Thyroid gland (tissue), 4 donors: ENCODE data around the gene SLC30A9. TPM values are rescaled to one million over a fixed set of nuclear protein-coding genes. Genes with fewer than 3 reads are reported as not detected.

Source experiments
- DNase-seq, 2 donors: peaks; one replicate each; pipeline ENCODE4 v3.0.0-alpha.2; 2019
- H3K27ac ChIP-seq, 3 donors: fragments of 200-600 bp; sonication (generic); 1 replicate in 2 of 3; 2 replicates in 1 of 3; pipeline ENCODE4 v1.5.1; 2016 to 2019; ENCODE audit warnings: mild to moderate bottlenecking in 1 of 3, moderate library complexity in 1 of 3
- H3K27me3 ChIP-seq: fragments of 200-600 bp; sonication (generic); one replicate; pipeline ENCODE4 v1.5.1; 2019
- H3K36me3 ChIP-seq, 2 donors: fragments of 200-600 bp; sonication (generic); one replicate each; pipeline ENCODE4 v1.5.1; 2016 to 2019
- H3K4me1 ChIP-seq, 2 donors: fragments of 200-600 bp; sonication (generic); one replicate each; pipeline ENCODE4 v1.5.1; 2017 to 2019
- H3K4me3 ChIP-seq, 3 donors: fragments of 200-600 bp; sonication (generic); replicated peaks in 1 of 3; 1 replicate in 2 of 3; 2 replicates in 1 of 3; pipeline ENCODE4 v1.5.1; 2016; ENCODE audit warnings: mild to moderate bottlenecking in 1 of 3
- H3K9me3 ChIP-seq: fragments of 200-600 bp; sonication (generic); one replicate; pipeline ENCODE4 v1.5.1; 2017
- CTCF ChIP-seq, 6 experiments: fragments of 200-600 bp in 3 of 6; fragments of 450-650 bp in 3 of 6; sonication (generic) in 3 of 6; IDR thresholded peaks; one replicate each; pipeline ENCODE4 v1.5.1; 2016 to 2019; ENCODE audit warnings: antibody characterized with exemption in 6 of 6, mild to moderate bottlenecking in 2 of 6, inconsistent platforms in 1 of 6, moderate library complexity in 1 of 6
- POLR2A ChIP-seq, 2 donors: fragments of 450-650 bp; IDR thresholded peaks; one replicate each; pipeline ENCODE4 v1.6.1; 2017; ENCODE audit warnings: antibody characterized with exemption in 2 of 2, mild to moderate bottlenecking in 2 of 2, moderate library complexity in 1 of 2
- WGBS, 2 donors: methylation state at CpG; one replicate each; pipeline ENCODE4 v1.1.5; 2017; 5-methylcytosine and 5-hydroxymethylcytosine counted together
- intact Hi-C: fragments of 100-400 bp; cut with DNase I; formaldehyde crosslinking; loops from one replicate; pipeline ENCODE4 v1.15.1; 2023
- total RNA-seq, 4 donors: library from RNA; depleted of rRNA; stranded (reverse); fragments of >200 nt; gene quantifications; one replicate each; pipeline ENCODE4 v1.2.3, GENCODE V29; 2016

The SLC30A9 gene
- total RNA-seq, 4 donors from 2014 or later = 75.6 to 158 (median 116) TPM

GRCh38 chr4:42088386-42088785 is 98.1 kb downstream of the SLC30A9 start:
- Histone ChIP-seq H3K9me3 (no peaks in the 10 kb centered on the region), H3K4me3 (no peak overlapping the region), H3K27ac (no peak overlapping the region), H3K27me3 (no peaks in the 10 kb centered on the region), H3K36me3 (peaks cover 0 to 7% of the 10 kb centered on the region in 2 donors), H3K4me1 (peaks cover 0 to 5% of the 10 kb centered on the region in 2 donors)
- 91 to 95% methylated on average over 6 of the region's 6 CpGs for whole genome bisulfite sequencing, 2 donors
- intact Hi-C loops = no loop called here
- no peak for DNase-seq
- TF ChIP-seq CTCF (IDR thresholded peaks at IDR 0.05) = no peak
- no peak for TF ChIP-seq POLR2A (IDR thresholded peaks at IDR 0.05)

GRCh38 chr4:42101446-42101975 is 111.2 kb downstream of the SLC30A9 start:
- Histone ChIP-seq H3K4me3 (no peak overlapping the region), H3K9me3 (no peaks in the 10 kb centered on the region), H3K36me3 (no peaks in the 10 kb centered on the region), H3K4me1 (no peaks in the 10 kb centered on the region), H3K27me3 (no peaks in the 10 kb centered on the region), H3K27ac (no peak overlapping the region)
- intact Hi-C loops = no loop called here
- WGBS, 2 donors = 95 to 96% methylated on average over 8 of the region's 8 CpGs
- DNase-seq = no peak
- no peak for TF ChIP-seq POLR2A (IDR thresholded peaks at IDR 0.05)

GRCh38 chr4:42104521-42104920 is 114.2 kb downstream of the SLC30A9 start:
- Histone ChIP-seq H3K27ac (no peak overlapping the region), H3K9me3 (no peaks in the 10 kb centered on the region), H3K27me3 (no peaks in the 10 kb centered on the region), H3K4me1 (no peaks in the 10 kb centered on the region), H3K4me3 (no peak overlapping the region), H3K36me3 (no peaks in the 10 kb centered on the region)
- WGBS, 2 donors = 63 to 78% methylated on average over 2 of the region's 2 CpGs
- intact Hi-C loops = no loop called here
- DNase-seq = no peak
- TF ChIP-seq CTCF (IDR thresholded peaks at IDR 0.05) (no peak), POLR2A (IDR thresholded peaks at IDR 0.05) (no peak)

GRCh38 chr4:42112846-42113245 is 122.5 kb downstream of the SLC30A9 start:
- no peak for TF ChIP-seq POLR2A (IDR thresholded peaks at IDR 0.05)
- no peak for TF ChIP-seq CTCF (IDR thresholded peaks at IDR 0.05)
- Histone ChIP-seq H3K36me3 (no peaks in the 10 kb centered on the region), H3K27ac (no peak overlapping the region), H3K9me3 (no peaks in the 10 kb centered on the region), H3K4me1 (no peaks in the 10 kb centered on the region), H3K27me3 (no peaks in the 10 kb centered on the region), H3K4me3 (no peak overlapping the region)
- DNase-seq = no peak
- WGBS, 2 donors = 55 to 71% methylated on average over 3 of the region's 3 CpGs
- intact Hi-C loops = no loop called here

GRCh38 chr4:42119886-42120285 is 129.6 kb downstream of the SLC30A9 start:
- no peak overlapping the region for H3K27ac ChIP-seq
- H3K36me3 ChIP-seq = no peaks in the 10 kb centered on the region
- intact Hi-C loops = no loop called here
- no peak overlapping the region for H3K4me3 ChIP-seq
- WGBS, 2 donors = 25 to 35% methylated on average over 12 of the region's 12 CpGs
- H3K27me3 ChIP-seq = no peaks in the 10 kb centered on the region
- H3K9me3 ChIP-seq = no peaks in the 10 kb centered on the region
- no peak for DNase-seq
- H3K4me1 ChIP-seq = no peaks in the 10 kb centered on the region
- TF ChIP-seq POLR2A (IDR thresholded peaks at IDR 0.05) = no peak
- no peak for TF ChIP-seq CTCF (IDR thresholded peaks at IDR 0.05)

- Histone ChIP-seq H3K4me3 (no peak overlapping the region), H3K27me3 (no peaks in the 10 kb centered on the region), H3K27ac (no peak overlapping the region), H3K4me1 (no peaks in the 10 kb centered on the region), H3K36me3 (no peaks in the 10 kb centered on the region), H3K9me3 (no peaks in the 10 kb centered on the region)
- DNase-seq = no peak
- TF ChIP-seq POLR2A (IDR thresholded peaks at IDR 0.05) (no peak), CTCF (IDR thresholded peaks at IDR 0.05) (no peak)
- intact Hi-C loops = no loop called here
- 76 to 80% methylated on average over 4 of the region's 4 CpGs for WGBS, 2 donors
Measured at GRCh38 chr4:42122237-42122636, 131.9 kb downstream of the SLC30A9 start.
